ENCODE results near the gene CYFIP1. TPM values are rescaled to one million over a fixed set of nuclear protein-coding genes. Genes with fewer than 3 reads are reported as not detected.

CYFIP1 gene
- total and polyA plus RNA-seq, 9 of the 15 experiments (the other 6 are each of a cell fraction or from before 2014, with no cell fraction given): 3.8 to 59.8 (median 28.3) TPM

DNA sequence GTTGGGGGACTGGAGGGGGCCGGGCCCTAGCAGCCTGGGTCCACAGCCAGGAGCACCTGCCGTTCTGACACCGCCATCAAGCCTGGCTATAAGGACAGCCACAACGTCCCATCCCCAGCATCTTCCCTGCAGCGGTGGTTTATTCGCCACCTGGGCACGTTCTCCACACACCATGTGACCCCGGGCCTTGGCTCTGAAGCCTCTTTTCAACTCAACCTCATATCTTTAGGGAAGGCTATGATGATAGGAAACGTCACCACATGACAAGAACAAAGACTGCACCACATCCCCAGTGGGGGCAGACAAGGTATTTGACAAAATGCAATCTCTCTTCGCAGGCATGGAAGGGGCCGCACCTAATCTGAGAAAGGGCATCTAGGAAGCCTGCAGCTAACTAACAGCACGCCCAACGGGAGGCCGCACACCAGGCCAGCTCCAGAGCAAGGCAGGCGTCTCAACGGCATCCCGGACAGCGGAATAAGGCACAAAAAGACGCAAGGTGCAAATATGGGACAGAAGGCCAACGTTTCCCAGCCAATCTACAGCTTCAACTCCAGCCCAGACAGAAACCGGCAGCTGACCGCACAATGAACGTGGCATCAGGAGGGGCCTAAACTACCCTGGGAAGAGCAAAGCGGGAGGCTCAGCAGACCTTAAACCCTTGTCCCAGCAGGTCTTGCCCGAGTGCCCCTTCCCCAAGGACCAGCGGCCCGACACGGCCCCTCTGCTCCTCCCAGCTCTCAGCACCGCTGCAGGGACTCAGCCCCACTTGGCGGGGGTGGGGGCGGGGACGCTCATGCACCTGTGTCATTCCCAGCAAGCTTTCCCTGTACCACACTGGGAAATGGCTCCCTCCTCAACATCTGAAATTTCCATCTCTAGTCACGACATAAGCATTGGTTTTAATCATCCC, 99.8 kb downstream of the CYFIP1 start:
- Histone ChIP-seq H3K4me2 (ENCODE audit: insufficient read depth, low read length) (no peak overlapping the region), H3K9me3 (replicated peaks; ENCODE audit: control insufficient read depth, insufficient read depth, low read depth, low read length) (no peaks in the 10 kb centered on the region), H3K27ac (ENCODE audit: extremely low read depth, low read depth, low read length) (no peak overlapping the region), H3K9ac (ENCODE audit: insufficient read depth in 1 of 2, low read depth in 2 of 2, low read length in 2 of 2) (0 out of 4 replicates have a peak overlapping the region, but pooled peaks of 1 of the 2 experiments have one; percentile 17), H3K36me3 (ENCODE audit: control insufficient read depth, insufficient read depth, low read length) (peaks cover 22% of the 10 kb centered on the region; the same call in 1 of the 3 replicates), H2AFZ (ENCODE audit: low read depth, low read length) (0 out of 2 replicates have a peak overlapping the region, but pooled peaks have one; percentile 21), H3K4me1 (replicated peaks in 1 of 2; ENCODE audit: control insufficient read depth in 2 of 2, insufficient read depth in 2 of 2, low read length in 2 of 2) (peaks cover 5 to 24% of the 10 kb centered on the region in 2 experiments; a peak in 3 of 5 replicates), H3K79me2 (ENCODE audit: control insufficient read depth, insufficient read depth, low read length) (no peaks in the 10 kb centered on the region), H4K20me1 (replicated peaks; ENCODE audit: control insufficient read depth, insufficient read depth, low read length) (no peaks in the 10 kb centered on the region), H3K4me3 (no peak overlapping the region), H3K9me1 (ENCODE audit: control insufficient read depth, insufficient read depth, low read length) (peaks cover 5% of the 10 kb centered on the region), H3K27me3 (ENCODE audit: control insufficient read depth in 2 of 2, insufficient read depth in 2 of 2, low read length in 2 of 2) (no peaks in the 10 kb centered on the region)
- CTCF ChIA-PET (ENCODE audit: low intra/inter-chr PET ratio): no interaction called here
- FAIRE-seq (no peak), DNase-seq (ENCODE audit: extremely low read depth in 1 of 4, low spot score in 3 of 4) (no peak), ATAC-seq (peak; percentile 26)
- intact Hi-C loops (cut with micrococcal nuclease): no loop called here
- no TSS peak for BruUV-seq (replicated peaks)
- peak; percentile 36 for TF ChIP-seq PRDM10 (IDR thresholded peaks at IDR 0.05; ENCODE audit: partially characterized antibody)
- TF ChIP-seq, protein P1, sequence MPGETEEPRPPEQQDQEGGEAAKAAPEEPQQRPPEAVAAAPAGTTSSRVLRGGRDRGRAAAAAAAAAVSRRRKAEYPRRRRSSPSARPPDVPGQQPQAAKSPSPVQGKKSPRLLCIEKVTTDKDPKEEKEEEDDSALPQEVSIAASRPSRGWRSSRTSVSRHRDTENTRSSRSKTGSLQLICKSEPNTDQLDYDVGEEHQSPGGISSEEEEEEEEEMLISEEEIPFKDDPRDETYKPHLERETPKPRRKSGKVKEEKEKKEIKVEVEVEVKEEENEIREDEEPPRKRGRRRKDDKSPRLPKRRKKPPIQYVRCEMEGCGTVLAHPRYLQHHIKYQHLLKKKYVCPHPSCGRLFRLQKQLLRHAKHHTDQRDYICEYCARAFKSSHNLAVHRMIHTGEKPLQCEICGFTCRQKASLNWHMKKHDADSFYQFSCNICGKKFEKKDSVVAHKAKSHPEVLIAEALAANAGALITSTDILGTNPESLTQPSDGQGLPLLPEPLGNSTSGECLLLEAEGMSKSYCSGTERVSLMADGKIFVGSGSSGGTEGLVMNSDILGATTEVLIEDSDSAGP (CRISPR knock-in tag; IDR thresholded peaks at IDR 0.05): no peak
- POLR2A ChIA-PET: interaction anchor here (0.7 to 1.3 kb wide), 2 partner anchors 12 to 1108 kb away, joined by 3 to 6 read pairs; no protein-coding TSS in a partner anchor
- 75% methylated on average over 31 of the region's 33 CpGs for WGBS (ENCODE audit: insufficient coverage, low coverage, missing lambda C conversion rate)
- in situ Hi-C loops (cut with MboI): no loop called here

All from K562 (cell line).